ENCODE results near the gene SYNGR1. TPM values are rescaled to one million over a fixed set of nuclear protein-coding genes. Genes with fewer than 3 reads are reported as not detected.
"Not testable (repeated sequence)": the region's sequence is repeated elsewhere in the genome, so short reads cannot be mapped to it uniquely, and the experiment has no call there.

Gene SYNGR1
- total RNA-seq, 1 experiment from 2014 or later: 17.8 TPM

- H3K27me3 ChIP-seq (ENCODE audit: control insufficient read depth, insufficient read depth, low read length); BruUV-seq (replicated peaks); H3K27ac ChIP-seq (ENCODE audit: low read length); DNase-seq (ENCODE audit: low read depth, low spot score); H3K36me3 ChIP-seq (ENCODE audit: control insufficient read depth, insufficient read depth, low read length); ATAC-seq; H3K4me3 ChIP-seq (ENCODE audit: low read depth in 2 of 2, low read length in 2 of 2); intact Hi-C loops (cut with micrococcal nuclease; ENCODE audit: unreplicated experiment); H3K4me1 ChIP-seq (ENCODE audit: control insufficient read depth, insufficient read depth, low read length); in situ Hi-C loops (cut with HindIII; ENCODE audit: low pct_unique_long_range_greater_than_20kb, low sequenced_read_pairs); H3K9me3 ChIP-seq (ENCODE audit: control insufficient read depth, insufficient read depth, low read depth, low read length): not testable (repeated sequence)
- ChIA-PET POLR2A (interaction anchor here (0.8 kb wide), 1 partner anchor 62 kb away, joined by 5 read pairs; no protein-coding TSS in a partner anchor), CTCF (interaction anchor here (1.2 kb wide), 1 partner anchor 15 kb away, joined by 3 read pairs; no protein-coding TSS in a partner anchor)
Measured at GRCh38 chr22:39358197-39358596, 8.4 kb downstream of the SYNGR1 start.

GRCh38 chr22:39359659-39360195, 9.9 kb downstream of the SYNGR1 start:
- H3K36me3 ChIP-seq (ENCODE audit: control insufficient read depth, insufficient read depth, low read length): no peaks in the 10 kb centered on the region
- ATAC-seq (no peak), DNase-seq (ENCODE audit: low read depth, low spot score) (no peak)
- BruUV-seq (replicated peaks): no TSS peak
- intact Hi-C loops (cut with micrococcal nuclease; ENCODE audit: unreplicated experiment): no loop called here
- peaks cover 16% of the 10 kb centered on the region for H3K4me1 ChIP-seq (ENCODE audit: control insufficient read depth, insufficient read depth, low read length)
- TF ChIP-seq CTCF (IDR thresholded peaks at IDR 0.05) (no peak), POLR2AphosphoS5 (IDR thresholded peaks at IDR 0.05; ENCODE audit: low read depth, low read length) (no peak), REST (IDR thresholded peaks at IDR 0.05; ENCODE audit: insufficient read depth in 1 of 2, low read depth in 2 of 2, low read length in 1 of 2) (no peak), TCF7L2 (IDR thresholded peaks at IDR 0.05; ENCODE audit: low read depth, low read length) (no peak), SIN3A (IDR thresholded peaks at IDR 0.05; ENCODE audit: borderline replicate concordance, insufficient read depth, low read depth, low read length) (no peak)
- no peak overlapping the region for H3K4me3 ChIP-seq (ENCODE audit: low read depth in 2 of 2, low read length in 2 of 2)
- H3K27me3 ChIP-seq (ENCODE audit: control insufficient read depth, insufficient read depth, low read length): no peaks in the 10 kb centered on the region
- H3K9me3 ChIP-seq (ENCODE audit: control insufficient read depth, insufficient read depth, low read depth, low read length): no peaks in the 10 kb centered on the region
- no peak overlapping the region for H3K27ac ChIP-seq (ENCODE audit: low read length)
- CTCF ChIA-PET: interaction anchor here (0.6 kb wide), 1 partner anchor 155 kb away, joined by 6 read pairs; no protein-coding TSS in a partner anchor
- POLR2A ChIA-PET: no interaction called here
- in situ Hi-C loops (cut with HindIII; ENCODE audit: low pct_unique_long_range_greater_than_20kb, low sequenced_read_pairs): no loop called here

GRCh38 chr22:39360242-39360641, 10.5 kb downstream of the SYNGR1 start:
- ChIA-PET CTCF (no interaction called here), POLR2A (no interaction called here)
- BruUV-seq (replicated peaks): no TSS peak
- TF ChIP-seq POLR2AphosphoS5 (IDR thresholded peaks at IDR 0.05; ENCODE audit: low read depth, low read length) (no peak), TCF7L2 (IDR thresholded peaks at IDR 0.05; ENCODE audit: low read depth, low read length) (no peak)
- DNase-seq (ENCODE audit: low read depth, low spot score) (no peak), ATAC-seq (no peak)
- Histone ChIP-seq H3K36me3 (ENCODE audit: control insufficient read depth, insufficient read depth, low read length) (no peaks in the 10 kb centered on the region), H3K4me1 (ENCODE audit: control insufficient read depth, insufficient read depth, low read length) (peaks cover 19% of the 10 kb centered on the region), H3K27me3 (ENCODE audit: control insufficient read depth, insufficient read depth, low read length) (no peaks in the 10 kb centered on the region), H3K27ac (ENCODE audit: low read length) (no peak overlapping the region), H3K4me3 (ENCODE audit: low read depth in 2 of 2, low read length in 2 of 2) (no peak overlapping the region), H3K9me3 (ENCODE audit: control insufficient read depth, insufficient read depth, low read depth, low read length) (no peaks in the 10 kb centered on the region)
- intact Hi-C loops (cut with micrococcal nuclease; ENCODE audit: unreplicated experiment): no loop called here
- in situ Hi-C loops (cut with HindIII; ENCODE audit: low pct_unique_long_range_greater_than_20kb, low sequenced_read_pairs): no loop called here
